HCT116 (cell line): Measurements from ENCODE around the gene THADA.

Experiments
- SIN3A ChIP-seq: IDR thresholded peaks from 2 replicates; pipeline ENCODE4 v1.6.1; 2012; ENCODE audit warnings: low read depth
- TF ChIP-seq, protein P1 (sequence below), 3 experiments: fragments of 200-600 bp in 1 of 3; sonication (generic) in 1 of 3; IDR thresholded peaks in 2 of 3; conservative IDR thresholded peaks in 1 of 3; 2 replicates each; pipeline ENCODE4 v1.5.1; 2012 to 2017; ENCODE audit warnings: low read depth in 2 of 3, low read length in 2 of 3, antibody characterized with exemption in 1 of 3, borderline replicate concordance in 1 of 3, control low read depth in 1 of 3, mild to moderate bottlenecking in 1 of 3, mixed read lengths in 1 of 3, mixed run types in 1 of 3, moderate library complexity in 1 of 3; ENCODE audit not compliant: insufficient read depth in 1 of 3

DNA sequence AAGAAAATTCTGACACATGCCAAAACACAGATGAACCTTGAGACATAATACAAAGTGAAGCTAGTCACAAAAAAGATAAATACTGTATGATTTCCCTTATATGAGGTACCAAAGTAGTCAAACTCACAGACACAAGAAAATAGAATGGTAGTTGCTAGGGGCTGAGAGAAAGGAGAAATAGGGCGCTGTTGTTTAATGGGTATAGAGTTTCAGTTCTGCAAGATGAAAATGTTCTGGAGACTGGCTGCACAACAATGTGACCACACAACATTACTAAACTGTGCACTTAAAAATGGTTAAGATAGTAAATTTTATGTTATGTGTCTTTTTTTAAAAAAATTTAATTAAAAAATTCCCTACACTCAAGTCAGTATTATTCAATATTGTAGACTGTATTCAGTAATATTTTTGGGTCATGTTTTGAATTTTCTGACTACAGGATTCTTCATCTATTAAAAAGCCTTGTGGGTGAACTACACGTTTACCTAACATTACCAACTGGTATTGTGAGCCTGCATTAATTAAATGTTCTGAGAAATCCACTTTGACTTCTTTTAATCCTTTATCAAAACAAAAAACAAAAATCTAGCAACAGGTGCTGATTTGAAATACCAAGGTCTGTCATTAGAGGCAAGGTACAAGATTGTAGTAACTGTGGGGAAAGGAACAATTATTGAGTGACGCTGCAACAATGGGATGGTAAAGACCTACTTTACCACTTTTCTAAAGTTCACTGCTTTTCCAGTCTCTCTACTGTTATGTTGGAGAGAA is 228.6 kb downstream of the THADA start:
- TF ChIP-seq, protein P1, sequence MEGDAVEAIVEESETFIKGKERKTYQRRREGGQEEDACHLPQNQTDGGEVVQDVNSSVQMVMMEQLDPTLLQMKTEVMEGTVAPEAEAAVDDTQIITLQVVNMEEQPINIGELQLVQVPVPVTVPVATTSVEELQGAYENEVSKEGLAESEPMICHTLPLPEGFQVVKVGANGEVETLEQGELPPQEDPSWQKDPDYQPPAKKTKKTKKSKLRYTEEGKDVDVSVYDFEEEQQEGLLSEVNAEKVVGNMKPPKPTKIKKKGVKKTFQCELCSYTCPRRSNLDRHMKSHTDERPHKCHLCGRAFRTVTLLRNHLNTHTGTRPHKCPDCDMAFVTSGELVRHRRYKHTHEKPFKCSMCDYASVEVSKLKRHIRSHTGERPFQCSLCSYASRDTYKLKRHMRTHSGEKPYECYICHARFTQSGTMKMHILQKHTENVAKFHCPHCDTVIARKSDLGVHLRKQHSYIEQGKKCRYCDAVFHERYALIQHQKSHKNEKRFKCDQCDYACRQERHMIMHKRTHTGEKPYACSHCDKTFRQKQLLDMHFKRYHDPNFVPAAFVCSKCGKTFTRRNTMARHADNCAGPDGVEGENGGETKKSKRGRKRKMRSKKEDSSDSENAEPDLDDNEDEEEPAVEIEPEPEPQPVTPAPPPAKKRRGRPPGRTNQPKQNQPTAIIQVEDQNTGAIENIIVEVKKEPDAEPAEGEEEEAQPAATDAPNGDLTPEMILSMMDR (IDR thresholded peaks at IDR 0.05 in 2 of 3, conservative IDR thresholded peaks at IDR 0.05 in 1 of 3; ENCODE audit: borderline replicate concordance in 1 of 3, insufficient read depth in 1 of 3, low read depth in 2 of 3, low read length in 2 of 3) = no peak
- no peak for TF ChIP-seq SIN3A
